ENCODE measurements around the gene ZNF70. TPM values are rescaled to one million over a fixed set of nuclear protein-coding genes. Genes with fewer than 3 reads are reported as not detected.

The ZNF70 gene
- total and polyA plus RNA-seq, 9 of the 15 experiments (the other 6 are each of a cell fraction or from before 2014, with no cell fraction given): 0.14 to 3.3 (median 1.4) TPM

- 0 out of 3 replicates have a peak, but pooled peaks cover 1% of the 10 kb centered on the region for H3K79me2 ChIP-seq (ENCODE audit: control insufficient read depth, insufficient read depth, low read length)
- peaks cover under 1 to 7% of the 10 kb centered on the region in 2 experiments; a peak in 4 of 5 replicates for H3K4me1 ChIP-seq (replicated peaks in 1 of 2; ENCODE audit: control insufficient read depth in 2 of 2, insufficient read depth in 2 of 2, low read length in 2 of 2)
- no peaks in the 10 kb centered on the region for H3K9me1 ChIP-seq (ENCODE audit: control insufficient read depth, insufficient read depth, low read length)
- H3K36me3 ChIP-seq (ENCODE audit: control insufficient read depth, insufficient read depth, low read length): peaks cover 26% of the 10 kb centered on the region; the same call in 2 of the 3 replicates
- no peak for TF ChIP-seq CAMTA2 (CRISPR knock-in tag; conservative IDR thresholded peaks at IDR 0.05)
- no peak for TF ChIP-seq CREB3L1 (IDR thresholded peaks at IDR 0.05; ENCODE audit: borderline replicate concordance, low read depth)
- TF ChIP-seq ATF4 (CRISPR knock-in tag; IDR thresholded peaks at IDR 0.05): no peak
- TF ChIP-seq RBBP5 (IDR thresholded peaks at IDR 0.05; ENCODE audit: borderline replicate concordance, insufficient read depth, low read length, poor library complexity, severe bottlenecking): no peak
- no peak for TF ChIP-seq MCM3 (IDR thresholded peaks at IDR 0.05)
- TF ChIP-seq HDGF (IDR thresholded peaks at IDR 0.05): no peak
- TF ChIP-seq E2F6 (IDR thresholded peaks at IDR 0.05; ENCODE audit: borderline replicate concordance in 1 of 2, extremely low read depth in 1 of 2, insufficient read depth in 1 of 2, insufficient read length in 1 of 2, low read depth in 1 of 2, low read length in 1 of 2, poor library complexity in 1 of 2, severe bottlenecking in 1 of 2): no peak
- TF ChIP-seq ZFP91 (CRISPR knock-in tag; IDR thresholded peaks at IDR 0.05): no peak
- TF ChIP-seq ZNF507 (tag; conservative IDR thresholded peaks at IDR 0.05): no peak
- TF ChIP-seq OTX1 (CRISPR knock-in tag; IDR thresholded peaks at IDR 0.05): no peak
- TF ChIP-seq RFX7 (CRISPR knock-in tag; IDR thresholded peaks at IDR 0.05): no peak
- no peak for TF ChIP-seq ZNF785 (CRISPR knock-in tag; IDR thresholded peaks at IDR 0.05)
- TF ChIP-seq FUS (optimal IDR thresholded peaks at IDR 0.05; ENCODE audit: low read depth, low read length): no peak
- TF ChIP-seq MYBL2 (IDR thresholded peaks at IDR 0.05; ENCODE audit: low read depth): no peak
- TF ChIP-seq MYBL2 (CRISPR knock-in tag; IDR thresholded peaks at IDR 0.05; ENCODE audit: borderline replicate concordance): no peak
- TF ChIP-seq SMARCA4 (IDR thresholded peaks at IDR 0.05): no peak
- TF ChIP-seq THRAP3 (IDR thresholded peaks at IDR 0.05; ENCODE audit: borderline replicate concordance): no peak
- no peak for TF ChIP-seq SAFB2 (IDR thresholded peaks at IDR 0.05; ENCODE audit: borderline replicate concordance, low read depth, low read length, severe bottlenecking)
- no peaks in the 10 kb centered on the region for H3K9me3 ChIP-seq (replicated peaks; ENCODE audit: control insufficient read depth, insufficient read depth, low read depth, low read length)
- no TSS peak for BruUV-seq (replicated peaks)
- POLR2A ChIA-PET: interaction anchor here (1.0 to 1.6 kb wide), 4 partner anchors 9 to 16 kb away, joined by 3 to 8 read pairs (median 4); no protein-coding TSS in a partner anchor
- in situ Hi-C loops (cut with MboI): no loop called here
- H3K27ac ChIP-seq (ENCODE audit: extremely low read depth, low read depth, low read length): no peak overlapping the region
- CTCF ChIA-PET (ENCODE audit: low intra/inter-chr PET ratio): no interaction called here
- no peaks in the 10 kb centered on the region for H3K27me3 ChIP-seq (ENCODE audit: control insufficient read depth in 2 of 2, insufficient read depth in 2 of 2, low read length in 2 of 2)
- 94% methylated on average over 10 of the region's 14 CpGs for WGBS (ENCODE audit: insufficient coverage, low coverage, missing lambda C conversion rate)
- intact Hi-C loops (cut with micrococcal nuclease): no loop called here
- no peak overlapping the region for H3K4me3 ChIP-seq
- no peak overlapping the region for H2AFZ ChIP-seq (ENCODE audit: low read depth, low read length)
- no peak overlapping the region for H3K4me2 ChIP-seq (ENCODE audit: insufficient read depth, low read length)
- no peak overlapping the region for H3K9ac ChIP-seq (ENCODE audit: insufficient read depth in 1 of 2, low read depth in 2 of 2, low read length in 2 of 2)
- FAIRE-seq (no peak), ATAC-seq (no peak), DNase-seq (ENCODE audit: extremely low read depth in 1 of 4, low spot score in 3 of 4) (no peak)
- no peaks in the 10 kb centered on the region for H4K20me1 ChIP-seq (replicated peaks; ENCODE audit: control insufficient read depth, insufficient read depth, low read length)
Observed at GRCh38 chr22:23744485-23744884, 6.4 kb downstream of the ZNF70 start.

All from K562 (cell line).